ENCODE data around the gene CITED2. TPM values are rescaled to one million over a fixed set of nuclear protein-coding genes. Genes with fewer than 3 reads are reported as not detected.

Gene CITED2
- total RNA-seq, 1 donor = 223 TPM

DNA sequence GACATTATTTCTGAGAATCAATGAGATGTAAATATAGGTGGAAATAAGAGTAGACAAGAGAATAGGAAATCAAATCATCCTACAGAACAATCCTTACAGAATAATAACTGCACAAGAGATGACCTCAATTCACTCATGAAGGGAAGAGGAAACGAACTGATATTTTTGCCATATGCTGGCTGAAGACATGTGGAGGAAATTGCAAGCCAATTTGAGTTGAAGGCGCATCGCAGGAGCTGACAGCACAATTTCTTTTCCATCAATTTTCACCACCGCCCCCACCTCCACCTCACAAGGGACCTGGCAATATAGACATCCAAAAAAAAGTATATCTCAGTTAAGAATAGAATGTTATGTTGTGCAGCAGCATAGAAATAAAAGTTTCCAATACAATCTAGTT lies 20.3 kb downstream of the CITED2 start:
- no peaks in the 10 kb centered on the region for H4K20me1 ChIP-seq (ENCODE audit: insufficient read depth, low read length)
- no peak overlapping the region for H3K4me2 ChIP-seq (ENCODE audit: insufficient read depth, low read length)
- H3K27me3 ChIP-seq (ENCODE audit: insufficient read depth, low read length) = no peaks in the 10 kb centered on the region
- no peaks in the 10 kb centered on the region for H3K4me1 ChIP-seq (ENCODE audit: insufficient read depth, low read length)
- DNase-seq (ENCODE audit: insufficient read length, low spot score, missing footprints) = no peak
- no peak overlapping the region for H2AFZ ChIP-seq (ENCODE audit: low read length)
- H3K36me3 ChIP-seq (ENCODE audit: insufficient read depth, low read length) = no peaks in the 10 kb centered on the region
- H3K9me3 ChIP-seq (ENCODE audit: low read depth, low read length) = no peaks in the 10 kb centered on the region
- H3K27ac ChIP-seq (ENCODE audit: low read depth, low read length) = no peak overlapping the region
- TF ChIP-seq, protein P1, sequence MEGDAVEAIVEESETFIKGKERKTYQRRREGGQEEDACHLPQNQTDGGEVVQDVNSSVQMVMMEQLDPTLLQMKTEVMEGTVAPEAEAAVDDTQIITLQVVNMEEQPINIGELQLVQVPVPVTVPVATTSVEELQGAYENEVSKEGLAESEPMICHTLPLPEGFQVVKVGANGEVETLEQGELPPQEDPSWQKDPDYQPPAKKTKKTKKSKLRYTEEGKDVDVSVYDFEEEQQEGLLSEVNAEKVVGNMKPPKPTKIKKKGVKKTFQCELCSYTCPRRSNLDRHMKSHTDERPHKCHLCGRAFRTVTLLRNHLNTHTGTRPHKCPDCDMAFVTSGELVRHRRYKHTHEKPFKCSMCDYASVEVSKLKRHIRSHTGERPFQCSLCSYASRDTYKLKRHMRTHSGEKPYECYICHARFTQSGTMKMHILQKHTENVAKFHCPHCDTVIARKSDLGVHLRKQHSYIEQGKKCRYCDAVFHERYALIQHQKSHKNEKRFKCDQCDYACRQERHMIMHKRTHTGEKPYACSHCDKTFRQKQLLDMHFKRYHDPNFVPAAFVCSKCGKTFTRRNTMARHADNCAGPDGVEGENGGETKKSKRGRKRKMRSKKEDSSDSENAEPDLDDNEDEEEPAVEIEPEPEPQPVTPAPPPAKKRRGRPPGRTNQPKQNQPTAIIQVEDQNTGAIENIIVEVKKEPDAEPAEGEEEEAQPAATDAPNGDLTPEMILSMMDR (IDR thresholded peaks at IDR 0.05; ENCODE audit: extremely low read depth, low read depth, low read length) = no peak
- no peaks in the 10 kb centered on the region for H3K79me2 ChIP-seq (ENCODE audit: insufficient read depth, low read length)
- H3K4me3 ChIP-seq (ENCODE audit: insufficient read depth, low read length) = no peak overlapping the region

DNA sequence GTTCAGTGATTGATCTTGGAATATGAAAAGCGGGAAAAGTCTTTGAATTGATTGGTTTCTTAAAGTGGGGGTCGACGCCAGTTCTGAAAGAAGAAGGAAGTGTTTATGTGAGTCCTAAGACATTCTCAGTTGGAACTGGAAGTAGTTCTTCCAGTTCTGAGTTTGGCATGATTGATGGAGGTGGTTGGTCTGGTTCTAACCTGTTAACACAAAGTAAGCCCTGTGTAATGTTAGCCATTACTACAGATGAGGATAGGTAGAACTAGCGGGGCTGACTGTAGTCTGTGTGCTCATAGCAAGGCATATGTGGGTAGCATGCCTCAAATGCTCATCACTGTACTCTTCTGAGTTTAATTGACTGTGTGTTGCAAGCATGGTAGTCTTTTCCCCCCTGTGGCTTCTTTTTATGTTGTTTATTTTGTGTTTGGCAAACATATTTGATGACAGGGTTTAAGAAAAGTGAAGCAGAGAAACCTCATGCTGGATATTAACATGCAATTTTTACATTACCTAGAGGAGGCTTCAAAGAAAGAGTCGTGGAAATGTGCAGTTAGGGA lies 24.9 kb downstream of the CITED2 start:
- no peak for DNase-seq (ENCODE audit: insufficient read length, low spot score, missing footprints)
- no peak overlapping the region for H3K4me3 ChIP-seq (ENCODE audit: insufficient read depth, low read length)
- no peaks in the 10 kb centered on the region for H3K36me3 ChIP-seq (ENCODE audit: insufficient read depth, low read length)
- no peaks in the 10 kb centered on the region for H3K27me3 ChIP-seq (ENCODE audit: insufficient read depth, low read length)
- no peaks in the 10 kb centered on the region for H3K4me1 ChIP-seq (ENCODE audit: insufficient read depth, low read length)
- H2AFZ ChIP-seq (ENCODE audit: low read length) = no peak overlapping the region
- no peaks in the 10 kb centered on the region for H4K20me1 ChIP-seq (ENCODE audit: insufficient read depth, low read length)
- H3K27ac ChIP-seq (ENCODE audit: low read depth, low read length) = no peak overlapping the region
- no peaks in the 10 kb centered on the region for H3K9me3 ChIP-seq (ENCODE audit: low read depth, low read length)
- no peaks in the 10 kb centered on the region for H3K79me2 ChIP-seq (ENCODE audit: insufficient read depth, low read length)
- H3K4me2 ChIP-seq (ENCODE audit: insufficient read depth, low read length) = no peak overlapping the region
- TF ChIP-seq, protein P1 (IDR thresholded peaks at IDR 0.05; ENCODE audit: extremely low read depth, low read depth, low read length) = no peak

GRCh38 chr6:139346392-139346791 lies 28.1 kb downstream of the CITED2 start:
- no peaks in the 10 kb centered on the region for H3K36me3 ChIP-seq (ENCODE audit: insufficient read depth, low read length)

DNA sequence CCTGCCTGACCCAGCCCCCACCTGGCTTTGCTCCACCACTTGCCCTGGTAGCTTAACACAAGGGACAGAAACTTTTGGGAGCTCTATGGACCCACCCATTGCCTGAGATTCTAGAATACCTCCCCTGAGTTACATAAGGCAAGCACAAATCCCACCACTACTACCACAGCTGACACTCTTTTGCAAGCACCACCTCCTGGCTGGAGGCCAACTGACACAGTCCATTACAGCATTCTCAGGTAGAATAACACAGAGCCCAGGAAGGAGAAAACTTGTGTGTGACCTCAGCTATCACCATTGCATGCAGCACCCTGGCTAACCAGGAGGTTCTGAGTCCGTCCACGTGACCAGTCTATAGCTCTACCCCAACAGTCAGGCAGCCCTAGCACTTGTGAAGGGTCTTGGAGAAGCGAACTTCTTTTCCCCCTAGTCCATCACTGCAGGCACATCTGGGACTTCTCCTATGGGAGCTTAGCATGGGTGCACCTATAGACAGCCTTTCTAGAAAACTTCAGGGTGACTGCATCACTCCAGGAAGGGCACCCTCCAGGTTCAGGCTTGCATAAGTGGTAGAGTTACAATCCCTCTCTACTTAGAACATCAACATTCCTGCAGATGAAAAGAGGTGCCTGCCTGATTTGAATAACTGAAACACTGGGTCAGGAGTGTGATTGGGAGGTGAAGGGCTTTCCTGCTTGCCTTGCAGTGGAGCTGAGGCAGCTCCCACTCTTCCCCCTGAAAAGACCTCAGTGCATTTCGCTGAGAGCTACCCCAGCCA lies 30.1 kb downstream of the CITED2 start:
- Histone ChIP-seq H3K4me1 (ENCODE audit: insufficient read depth, low read length) (no peaks in the 10 kb centered on the region), H3K4me3 (ENCODE audit: insufficient read depth, low read length) (no peak overlapping the region), H3K36me3 (ENCODE audit: insufficient read depth, low read length) (no peaks in the 10 kb centered on the region), H4K20me1 (ENCODE audit: insufficient read depth, low read length) (no peaks in the 10 kb centered on the region), H3K9me3 (ENCODE audit: low read depth, low read length) (no peaks in the 10 kb centered on the region), H3K27me3 (ENCODE audit: insufficient read depth, low read length) (no peaks in the 10 kb centered on the region), H3K27ac (ENCODE audit: low read depth, low read length) (no peak overlapping the region), H3K79me2 (ENCODE audit: insufficient read depth, low read length) (no peaks in the 10 kb centered on the region), H2AFZ (ENCODE audit: low read length) (no peak overlapping the region), H3K4me2 (ENCODE audit: insufficient read depth, low read length) (no peak overlapping the region)
- no peak for DNase-seq (ENCODE audit: insufficient read length, low spot score, missing footprints)
- TF ChIP-seq, protein P1 (IDR thresholded peaks at IDR 0.05; ENCODE audit: extremely low read depth, low read depth, low read length) = no peak

More at GRCh38 chr6:139346392-139346791, 28.1 kb downstream of the CITED2 start:
- Histone ChIP-seq H3K4me2 (ENCODE audit: insufficient read depth, low read length) (no peak overlapping the region), H3K79me2 (ENCODE audit: insufficient read depth, low read length) (no peaks in the 10 kb centered on the region), H3K4me1 (ENCODE audit: insufficient read depth, low read length) (no peaks in the 10 kb centered on the region), H2AFZ (ENCODE audit: low read length) (no peak overlapping the region), H4K20me1 (ENCODE audit: insufficient read depth, low read length) (no peaks in the 10 kb centered on the region), H3K9me3 (ENCODE audit: low read depth, low read length) (no peaks in the 10 kb centered on the region), H3K27ac (ENCODE audit: low read depth, low read length) (no peak overlapping the region), H3K4me3 (ENCODE audit: insufficient read depth, low read length) (no peak overlapping the region), H3K27me3 (ENCODE audit: insufficient read depth, low read length) (no peaks in the 10 kb centered on the region)
- DNase-seq (ENCODE audit: insufficient read length, low spot score, missing footprints) = no peak
- TF ChIP-seq, protein P1 (IDR thresholded peaks at IDR 0.05; ENCODE audit: extremely low read depth, low read depth, low read length) = no peak

Measured in osteoblast (primary cell).